Hematopoietic multipotent progenitor cell treated with erythropoietin and hydrocortisone succinate and interleukin-3 and kit ligand, for 8 days (in vitro differentiated cells): ENCODE results near the gene TMEM233.

Source experiments
- DNase-seq: peaks from one replicate; pipeline ENCODE4 v3.0.0-alpha.2; 2015

The TMEM233 gene

DNA sequence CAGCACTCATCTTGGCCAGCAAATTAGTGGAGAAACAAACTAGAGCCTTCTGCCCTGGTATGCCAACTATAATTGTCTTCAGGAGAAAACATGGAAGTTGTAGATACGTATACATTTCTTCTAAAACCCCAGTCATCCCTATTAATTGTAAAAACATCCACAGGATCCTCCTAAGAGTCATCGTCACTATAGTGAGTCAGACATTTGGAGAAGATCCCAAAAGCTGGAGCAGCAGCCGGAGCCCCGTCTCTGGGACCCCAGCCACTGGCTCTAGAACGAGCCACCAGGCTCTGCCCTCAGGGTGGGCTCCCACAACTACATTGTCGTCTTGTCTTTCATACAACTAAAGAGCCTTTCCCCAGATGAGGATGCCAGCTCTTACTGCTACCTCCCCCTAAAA lies 89.8 kb downstream of the TMEM233 start:
- no peak for DNase-seq

DNA sequence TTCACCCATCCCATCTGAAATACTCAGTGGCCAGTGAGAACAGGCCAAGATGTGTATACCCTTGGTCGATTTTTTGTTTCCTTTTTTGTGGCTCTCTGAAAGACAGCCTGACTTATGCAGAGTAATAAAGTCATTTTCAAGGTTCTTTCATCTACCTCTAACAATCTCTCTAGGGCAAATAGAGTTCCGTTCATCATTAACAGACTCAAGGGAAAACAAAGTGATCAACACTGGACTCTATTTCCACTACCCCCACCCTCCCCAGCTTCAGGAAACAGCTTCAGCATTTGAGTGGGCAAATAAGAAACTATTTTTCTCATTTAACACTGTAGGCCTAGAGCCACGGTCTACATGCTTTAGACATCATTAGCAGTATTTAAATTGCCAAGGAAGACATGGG lies 90.2 kb downstream of the TMEM233 start:
- DNase-seq: no peak

DNA sequence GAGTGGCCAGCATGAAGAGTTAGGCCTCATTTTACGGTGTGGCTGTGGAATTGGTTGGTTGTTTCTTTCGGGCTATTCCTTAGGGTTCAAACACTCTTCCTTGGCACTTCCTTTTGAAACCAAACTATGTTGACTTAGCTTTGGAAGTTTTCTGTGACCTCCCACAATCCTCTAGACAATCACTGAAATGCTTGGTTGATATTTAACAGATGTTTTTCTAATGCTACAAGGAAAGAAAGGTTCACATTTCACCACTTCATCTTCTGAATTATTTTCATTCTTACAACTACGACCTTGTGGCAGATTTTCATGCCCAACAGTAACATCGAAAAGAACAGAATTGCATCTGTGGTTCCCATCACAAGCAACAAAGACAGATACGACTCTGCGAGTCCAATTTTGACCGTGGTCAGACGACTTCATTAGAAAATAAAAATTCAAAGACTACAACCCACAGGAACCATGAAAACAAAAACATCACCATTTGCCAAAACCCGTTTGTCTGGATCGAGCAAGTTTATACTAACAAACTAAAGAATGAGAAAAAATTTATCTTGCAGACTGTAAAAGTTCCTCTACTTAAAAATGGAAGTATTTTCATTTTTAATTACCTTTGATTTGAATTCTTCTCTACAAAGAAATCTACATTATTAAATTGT lies 91.3 kb downstream of the TMEM233 start:
- DNase-seq: no peak

DNA sequence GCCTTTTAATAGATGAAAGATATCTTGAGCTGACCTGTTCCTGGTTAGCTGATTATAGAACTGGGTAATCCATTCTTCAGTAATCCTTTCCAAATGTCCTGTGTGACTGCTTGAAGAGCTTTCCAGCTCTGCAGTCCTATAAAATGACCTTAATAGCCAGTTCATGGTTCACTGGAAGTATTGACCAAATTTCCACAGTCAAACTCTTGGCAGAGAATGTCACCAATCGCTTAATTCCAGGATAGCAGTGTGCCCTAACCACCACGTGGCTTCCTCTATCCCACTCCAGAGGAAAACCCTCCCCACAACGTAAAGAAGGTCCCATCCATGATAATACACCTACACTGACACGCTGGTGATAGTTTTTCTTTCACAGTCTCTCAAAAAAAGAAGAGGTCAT lies 91.8 kb downstream of the TMEM233 start:
- no peak for DNase-seq

DNA sequence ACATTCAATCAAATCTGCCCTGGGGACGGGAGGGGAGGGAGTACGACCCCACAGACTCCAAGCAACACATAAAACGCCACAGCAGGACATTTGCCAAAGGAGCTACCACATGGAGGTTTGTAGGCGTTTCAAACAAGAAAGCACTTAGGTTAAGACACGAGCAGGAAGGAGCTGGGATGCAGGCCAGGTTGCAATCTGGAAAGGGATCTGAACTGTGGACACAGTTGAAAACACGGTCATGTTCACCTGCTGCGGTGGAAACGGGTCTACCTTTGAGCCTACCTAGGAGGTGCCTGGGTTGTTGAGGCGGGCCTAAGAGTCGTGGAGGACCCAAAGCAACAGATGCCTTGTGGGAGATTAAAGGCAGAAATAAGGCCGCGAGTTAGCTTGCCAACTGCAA lies 92.8 kb downstream of the TMEM233 start:
- no peak for DNase-seq

DNA sequence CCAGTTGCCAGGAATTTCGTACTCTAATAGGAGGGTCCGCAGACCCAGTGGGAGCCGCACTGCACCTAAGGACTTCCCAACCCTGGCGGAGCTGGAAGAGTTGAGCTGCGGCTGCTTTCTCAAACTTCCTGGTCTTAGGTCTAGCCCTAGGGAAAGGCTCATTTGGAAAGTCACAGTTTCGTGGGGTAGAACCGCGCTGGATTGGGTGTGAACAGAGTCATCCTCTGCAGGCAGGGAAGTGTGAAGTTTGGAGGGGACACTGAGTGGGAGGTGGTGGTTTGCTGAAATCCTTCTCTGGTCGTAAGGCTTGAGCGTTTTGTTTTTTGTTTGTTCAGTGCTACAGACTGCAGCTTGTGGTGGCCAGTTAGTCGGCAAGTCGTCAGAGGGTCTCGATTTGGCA lies 93.2 kb downstream of the TMEM233 start:
- no peak for DNase-seq

DNA sequence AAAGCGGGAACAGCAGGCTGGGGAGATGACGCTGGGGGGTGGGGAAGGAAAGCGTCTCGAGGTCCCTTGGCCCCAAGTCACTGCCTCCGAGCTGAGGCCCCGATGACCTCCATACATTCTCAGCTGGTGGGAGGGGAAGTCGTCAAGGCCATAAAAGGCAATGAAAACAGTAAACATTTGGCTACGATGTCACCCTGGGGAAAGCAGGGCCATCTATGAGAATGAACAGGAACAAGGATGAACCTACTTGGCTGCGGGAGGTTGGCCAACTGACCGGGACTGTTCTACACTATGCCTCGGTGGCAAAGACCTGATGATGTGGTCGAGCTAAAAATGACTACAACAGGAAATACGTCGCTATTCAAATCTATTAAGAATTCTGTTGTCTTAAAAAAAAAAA lies 93.8 kb downstream of the TMEM233 start:
- DNase-seq: no peak

DNA sequence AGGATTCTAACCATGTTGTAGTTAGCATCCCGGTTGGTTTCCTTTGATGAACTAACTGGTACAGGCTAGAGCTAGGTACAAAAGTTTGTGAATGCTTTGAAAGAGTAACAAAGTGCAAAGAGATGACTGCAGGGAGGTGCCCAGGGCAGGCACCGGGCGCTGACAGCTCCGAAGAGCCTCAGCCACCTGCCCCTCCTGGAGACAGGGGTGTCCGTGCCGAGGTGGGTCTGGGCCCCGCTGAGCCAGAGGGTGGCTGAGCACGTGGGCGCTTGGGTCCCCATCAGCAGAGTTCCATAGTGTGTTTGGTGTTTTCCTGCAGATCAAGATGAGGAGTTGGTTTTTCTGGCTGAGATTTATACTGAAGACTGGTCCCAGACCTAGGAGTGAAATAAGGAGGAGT lies 94.3 kb downstream of the TMEM233 start:
- DNase-seq: no peak

DNA sequence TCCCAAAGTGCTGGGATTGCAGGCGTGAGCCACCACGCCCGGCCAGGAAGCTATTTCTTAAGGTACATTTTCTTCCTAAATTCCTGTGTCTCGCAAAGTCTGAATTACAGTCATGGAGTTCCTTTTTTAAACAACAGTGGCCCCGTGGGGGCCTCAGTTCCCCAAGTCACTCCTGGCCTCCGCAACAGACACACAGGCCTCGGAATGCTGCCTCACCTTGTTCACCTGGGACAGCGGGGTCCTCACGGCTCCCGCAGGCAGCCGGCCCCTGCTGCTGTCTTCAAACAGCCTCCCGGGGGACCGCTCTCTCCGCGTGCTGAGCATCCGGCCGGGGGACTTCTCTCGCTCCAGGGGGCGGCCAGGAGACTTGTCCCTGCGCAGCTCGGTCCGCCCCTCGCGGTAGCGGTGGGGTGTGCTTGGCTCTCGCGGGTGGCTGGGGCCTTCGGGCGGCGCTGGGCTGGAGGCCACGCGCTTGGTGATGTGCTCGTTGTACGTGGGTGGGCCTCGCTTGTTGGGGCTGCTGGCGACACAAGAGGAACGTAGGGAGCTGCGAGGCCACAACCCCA lies 96.4 kb downstream of the TMEM233 start:
- no peak for DNase-seq

DNA sequence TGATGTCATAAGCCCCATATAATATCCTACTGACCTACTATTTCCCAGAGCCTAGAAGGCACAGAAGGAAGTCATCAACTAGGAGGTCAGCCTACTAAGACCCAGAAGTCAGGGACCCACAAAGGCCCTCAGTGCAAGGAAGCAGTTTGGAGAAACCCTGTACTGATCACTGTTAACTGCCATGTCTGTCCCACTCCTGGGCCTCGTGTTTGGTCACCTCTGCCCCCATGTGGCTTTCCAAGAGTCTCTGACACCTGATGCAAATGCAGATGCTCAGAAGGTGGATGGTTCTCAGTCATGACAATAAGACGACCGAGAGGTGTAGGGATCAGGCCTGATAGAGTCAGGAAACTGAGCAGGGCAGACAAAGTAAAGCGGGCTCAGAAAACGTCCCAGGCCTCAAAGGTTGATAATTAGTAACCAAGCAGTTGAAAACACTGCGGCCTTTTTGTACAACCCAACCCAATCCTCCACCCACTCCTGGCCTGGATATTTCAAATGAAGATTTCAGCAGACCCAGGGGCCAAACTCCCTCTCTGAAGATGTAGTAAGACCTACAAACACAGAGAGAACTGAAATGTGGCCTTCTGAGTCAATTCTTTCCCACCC lies 97.7 kb downstream of the TMEM233 start:
- DNase-seq: no peak

DNA sequence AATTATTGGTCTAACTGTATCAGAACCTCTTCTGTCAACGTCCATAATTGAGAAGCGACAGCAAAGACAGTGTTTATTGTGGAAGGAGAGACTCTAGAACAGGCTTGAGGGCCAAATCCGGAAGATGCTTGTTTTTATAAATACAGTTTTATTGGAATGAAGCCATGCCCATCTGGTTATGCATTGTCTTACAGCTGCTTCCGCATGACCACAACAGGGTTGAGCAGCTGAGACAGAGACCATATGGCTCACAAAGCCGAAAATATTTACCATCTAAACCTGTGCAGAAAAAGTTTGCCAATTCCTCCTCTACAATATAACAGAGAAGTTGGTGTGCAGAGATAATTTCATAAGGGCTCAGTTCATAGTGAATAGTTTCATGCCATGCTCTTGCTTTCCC lies 98.8 kb downstream of the TMEM233 start:
- no peak for DNase-seq
